PFSK-1 (cell line): ENCODE data around the gene ADGRL4.

Experiments used
- FOXP2 ChIP-seq: optimal IDR thresholded peaks from 2 replicates; pipeline ENCODE3; 2011; ENCODE audit warnings: borderline replicate concordance, control low read depth, inconsistent platforms; ENCODE audit not compliant: insufficient read depth; ENCODE audit errors: extremely low read length, extremely low read depth
- POLR2AphosphoS5 ChIP-seq: IDR thresholded peaks from 2 replicates; pipeline ENCODE4 v1.6.1; 2012; ENCODE audit warnings: low read depth, mild to moderate bottlenecking, control low read depth, low read length, moderate library complexity
- REST ChIP-seq, 2 experiments: IDR thresholded peaks; 2 replicates each; pipeline versions ENCODE4 v1.6.1 to v1.8.0; 2011 to 2012; ENCODE audit warnings: low read depth in 2 of 2, low read length in 2 of 2, control low read depth in 1 of 2, inconsistent platforms in 1 of 2, mild to moderate bottlenecking in 1 of 2, moderate library complexity in 1 of 2; ENCODE audit not compliant: insufficient read depth in 1 of 2
- SIN3A ChIP-seq: IDR thresholded peaks from 2 replicates; pipeline ENCODE4 v1.6.1; 2012; ENCODE audit warnings: mild to moderate bottlenecking, low read length, moderate library complexity, borderline replicate concordance; ENCODE audit not compliant: insufficient read depth
- TAF1 ChIP-seq: IDR thresholded peaks from 2 replicates; pipeline ENCODE4 v1.6.1; 2012; ENCODE audit warnings: low read length, control low read depth, borderline replicate concordance; ENCODE audit not compliant: insufficient read depth

ADGRL4 gene

GRCh38 chr1:79005945-79006344 lies 585 bp downstream of the ADGRL4 start:
- TF ChIP-seq POLR2AphosphoS5 (no peak), SIN3A (no peak), TAF1 (no peak), REST (IDR thresholded peaks at IDR 0.05; ENCODE audit: insufficient read depth in 1 of 2, low read depth in 2 of 2, low read length in 2 of 2) (no peak), FOXP2 (no peak)

DNA sequence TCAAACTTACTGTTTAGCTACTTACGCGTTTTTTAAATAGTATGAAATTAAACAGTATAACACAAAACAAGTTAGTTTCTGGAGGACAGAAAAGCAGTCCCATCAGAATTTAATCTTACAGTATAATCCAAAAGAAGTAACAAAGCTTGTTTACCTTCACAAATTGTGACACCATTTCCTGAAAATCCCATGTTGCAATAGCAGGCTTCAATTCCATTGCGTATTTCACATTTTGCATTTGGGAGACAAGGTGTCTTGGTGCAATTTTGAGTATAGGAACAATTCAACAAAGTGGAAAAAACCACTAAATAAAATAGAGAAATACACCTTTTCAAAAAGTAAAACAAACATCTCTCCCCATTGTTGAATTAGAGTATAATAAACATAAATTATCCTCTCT lies 1.6 kb downstream of the ADGRL4 start:
- TF ChIP-seq REST (IDR thresholded peaks at IDR 0.05; ENCODE audit: insufficient read depth in 1 of 2, low read depth in 2 of 2, low read length in 2 of 2) (no peak), TAF1 (no peak), POLR2AphosphoS5 (no peak), SIN3A (no peak), FOXP2 (no peak)

GRCh38 chr1:78996791-78997190 lies 9.7 kb downstream of the ADGRL4 start:
- TF ChIP-seq FOXP2 (no peak), SIN3A (no peak), REST (IDR thresholded peaks at IDR 0.05; ENCODE audit: insufficient read depth in 1 of 2, low read depth in 2 of 2, low read length in 2 of 2) (no peak), POLR2AphosphoS5 (no peak), TAF1 (no peak)

GRCh38 chr1:78987042-78987441 lies 19.5 kb downstream of the ADGRL4 start:
- TF ChIP-seq SIN3A (no peak), POLR2AphosphoS5 (no peak), REST (IDR thresholded peaks at IDR 0.05; ENCODE audit: insufficient read depth in 1 of 2, low read depth in 2 of 2, low read length in 2 of 2) (no peak), TAF1 (no peak), FOXP2 (no peak)

GRCh38 chr1:78980511-78980910 lies 26.0 kb downstream of the ADGRL4 start:
- no peak for TF ChIP-seq SIN3A
- no peak for TF ChIP-seq TAF1
- TF ChIP-seq POLR2AphosphoS5, result no peak
- TF ChIP-seq FOXP2, result no peak
- TF ChIP-seq REST (IDR thresholded peaks at IDR 0.05; ENCODE audit: insufficient read depth in 1 of 2, low read depth in 2 of 2, low read length in 2 of 2), result no peak
